Measurements from ENCODE around the gene ATP4B.

DNA sequence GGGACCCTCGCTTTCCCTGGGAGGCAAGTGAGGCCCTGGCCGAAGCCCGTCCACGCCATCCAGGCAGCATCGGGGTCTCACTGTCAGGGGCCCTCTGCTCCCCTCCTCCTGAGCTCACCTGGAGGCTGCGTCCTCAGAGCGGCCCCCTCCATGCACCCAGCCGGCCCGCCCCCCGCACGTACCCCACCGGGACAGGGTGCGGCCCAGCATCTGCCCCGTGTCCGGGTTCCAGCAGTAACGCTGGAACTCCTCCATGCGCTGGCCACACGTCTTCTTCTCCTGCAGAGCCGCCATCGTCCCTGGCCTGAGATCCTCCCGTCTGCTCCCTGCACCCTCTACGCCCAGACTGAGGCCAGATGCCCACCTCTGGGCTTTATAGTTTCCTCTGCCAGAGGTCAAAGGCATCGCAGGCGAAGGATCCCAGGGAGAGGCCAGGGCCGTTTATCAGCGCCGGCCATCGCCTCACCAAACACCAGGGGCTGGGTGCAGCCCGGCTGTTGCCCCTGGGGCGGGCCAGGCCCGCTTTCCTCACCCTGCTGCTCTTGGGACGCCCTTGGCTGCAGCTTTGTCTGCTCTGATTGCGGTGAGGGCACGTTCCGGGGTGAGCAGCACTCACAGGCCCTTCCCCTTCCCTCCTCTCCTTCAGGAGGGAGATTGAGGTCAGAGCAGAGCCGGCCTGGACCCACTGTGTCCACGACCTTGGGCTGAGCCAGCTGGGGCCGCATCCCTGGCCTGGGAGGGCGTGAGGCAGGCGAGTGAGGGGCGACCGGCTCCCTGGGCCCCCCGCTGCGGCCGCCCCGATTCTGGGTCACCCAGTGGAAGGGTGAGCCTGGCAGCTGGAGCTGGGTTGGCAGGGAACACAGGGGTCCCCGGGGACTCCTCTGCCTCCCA, at the start of gene ATP4B:
- TF ChIP-seq, protein P1, sequence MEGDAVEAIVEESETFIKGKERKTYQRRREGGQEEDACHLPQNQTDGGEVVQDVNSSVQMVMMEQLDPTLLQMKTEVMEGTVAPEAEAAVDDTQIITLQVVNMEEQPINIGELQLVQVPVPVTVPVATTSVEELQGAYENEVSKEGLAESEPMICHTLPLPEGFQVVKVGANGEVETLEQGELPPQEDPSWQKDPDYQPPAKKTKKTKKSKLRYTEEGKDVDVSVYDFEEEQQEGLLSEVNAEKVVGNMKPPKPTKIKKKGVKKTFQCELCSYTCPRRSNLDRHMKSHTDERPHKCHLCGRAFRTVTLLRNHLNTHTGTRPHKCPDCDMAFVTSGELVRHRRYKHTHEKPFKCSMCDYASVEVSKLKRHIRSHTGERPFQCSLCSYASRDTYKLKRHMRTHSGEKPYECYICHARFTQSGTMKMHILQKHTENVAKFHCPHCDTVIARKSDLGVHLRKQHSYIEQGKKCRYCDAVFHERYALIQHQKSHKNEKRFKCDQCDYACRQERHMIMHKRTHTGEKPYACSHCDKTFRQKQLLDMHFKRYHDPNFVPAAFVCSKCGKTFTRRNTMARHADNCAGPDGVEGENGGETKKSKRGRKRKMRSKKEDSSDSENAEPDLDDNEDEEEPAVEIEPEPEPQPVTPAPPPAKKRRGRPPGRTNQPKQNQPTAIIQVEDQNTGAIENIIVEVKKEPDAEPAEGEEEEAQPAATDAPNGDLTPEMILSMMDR (IDR thresholded peaks at IDR 0.05; ENCODE audit: insufficient read depth, low read length) = no peak
- TF ChIP-seq, protein P2, sequence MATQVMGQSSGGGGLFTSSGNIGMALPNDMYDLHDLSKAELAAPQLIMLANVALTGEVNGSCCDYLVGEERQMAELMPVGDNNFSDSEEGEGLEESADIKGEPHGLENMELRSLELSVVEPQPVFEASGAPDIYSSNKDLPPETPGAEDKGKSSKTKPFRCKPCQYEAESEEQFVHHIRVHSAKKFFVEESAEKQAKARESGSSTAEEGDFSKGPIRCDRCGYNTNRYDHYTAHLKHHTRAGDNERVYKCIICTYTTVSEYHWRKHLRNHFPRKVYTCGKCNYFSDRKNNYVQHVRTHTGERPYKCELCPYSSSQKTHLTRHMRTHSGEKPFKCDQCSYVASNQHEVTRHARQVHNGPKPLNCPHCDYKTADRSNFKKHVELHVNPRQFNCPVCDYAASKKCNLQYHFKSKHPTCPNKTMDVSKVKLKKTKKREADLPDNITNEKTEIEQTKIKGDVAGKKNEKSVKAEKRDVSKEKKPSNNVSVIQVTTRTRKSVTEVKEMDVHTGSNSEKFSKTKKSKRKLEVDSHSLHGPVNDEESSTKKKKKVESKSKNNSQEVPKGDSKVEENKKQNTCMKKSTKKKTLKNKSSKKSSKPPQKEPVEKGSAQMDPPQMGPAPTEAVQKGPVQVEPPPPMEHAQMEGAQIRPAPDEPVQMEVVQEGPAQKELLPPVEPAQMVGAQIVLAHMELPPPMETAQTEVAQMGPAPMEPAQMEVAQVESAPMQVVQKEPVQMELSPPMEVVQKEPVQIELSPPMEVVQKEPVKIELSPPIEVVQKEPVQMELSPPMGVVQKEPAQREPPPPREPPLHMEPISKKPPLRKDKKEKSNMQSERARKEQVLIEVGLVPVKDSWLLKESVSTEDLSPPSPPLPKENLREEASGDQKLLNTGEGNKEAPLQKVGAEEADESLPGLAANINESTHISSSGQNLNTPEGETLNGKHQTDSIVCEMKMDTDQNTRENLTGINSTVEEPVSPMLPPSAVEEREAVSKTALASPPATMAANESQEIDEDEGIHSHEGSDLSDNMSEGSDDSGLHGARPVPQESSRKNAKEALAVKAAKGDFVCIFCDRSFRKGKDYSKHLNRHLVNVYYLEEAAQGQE (IDR thresholded peaks at IDR 0.05; ENCODE audit: insufficient replicate concordance, low read depth) = no peak
- no peak for TF ChIP-seq GABPA (IDR thresholded peaks at IDR 0.05; ENCODE audit: low read depth)

Measured in HL-60 (cell line).